B cell (primary cell): Measurements from ENCODE around the gene EBF3. TPM values are rescaled to one million over a fixed set of nuclear protein-coding genes. Genes with fewer than 3 reads are reported as not detected.

Source experiments
- ATAC-seq: fragments of 200-7000 bp; cut with Tn5 transposase; one replicate; pipeline ENCODE4 v1.10.0; 2021; ENCODE audit warnings: low read depth, mild to moderate bottlenecking, moderate number of reproducible peaks, moderate library complexity
- CTCF ChIA-PET: fragments of 350-600 bp; sonication (Branson Sonifier 250); formaldehyde crosslinking; loops from one replicate; lab custom pipeline; 2021; ENCODE audit warnings: antibody characterized with exemption, inconsistent platforms; lab: Charles Lee
- POLR2A ChIA-PET: fragments of 350-600 bp; sonication (Branson Sonifier 250); formaldehyde crosslinking; loops from one replicate; lab custom pipeline; 2021; ENCODE audit warnings: antibody characterized with exemption; lab: Charles Lee
- DNase-seq: peaks from one replicate; pipeline ENCODE4 v3.0.0; 2013
- H2AFZ ChIP-seq: 2 replicates; pipeline ENCODE4 v1.6.1; 2012; ENCODE audit warnings: mild to moderate bottlenecking, low read depth, low read length; ENCODE audit not compliant: insufficient read depth, poor library complexity, severe bottlenecking
- H3K27ac ChIP-seq, 2 donors: 1 replicate in 1 of 2; 2 replicates in 1 of 2; pipeline ENCODE4 v1.5.1; 2012 to 2013; ENCODE audit warnings: low read length in 2 of 2, mild to moderate bottlenecking in 2 of 2, moderate library complexity in 1 of 2
- H3K27me3 ChIP-seq, 4 experiments: fragments of 200-600 bp in 1 of 4; sonication (generic) in 1 of 4; replicated peaks in 1 of 4; 1 replicate in 2 of 4; 2 replicates in 2 of 4; pipeline versions ENCODE4 v1.6.1 to v1.7.0; 2013 to 2016; ENCODE audit warnings: low read length in 3 of 4, mild to moderate bottlenecking in 2 of 4, mixed read lengths in 1 of 4, moderate library complexity in 1 of 4; ENCODE audit not compliant: insufficient read depth in 4 of 4, control insufficient read depth in 3 of 4; ENCODE audit errors: control extremely low read depth in 1 of 4
- H3K36me3 ChIP-seq, 2 experiments: replicated peaks in 1 of 2; 1 replicate in 1 of 2; 2 replicates in 1 of 2; pipeline versions ENCODE4 v1.6.1 to v1.7.1; 2013; ENCODE audit warnings: low read length in 1 of 2; ENCODE audit not compliant: insufficient read depth in 2 of 2, control insufficient read depth in 1 of 2; ENCODE audit errors: control extremely low read depth in 1 of 2, extremely low read depth in 1 of 2
- H3K4me1 ChIP-seq, 2 donors: fragments of 200-600 bp in 1 of 2; sonication (generic) in 1 of 2; 1 replicate in 1 of 2; 2 replicates in 1 of 2; pipeline versions ENCODE4 v1.5.1 to v1.6.1; 2013 to 2017; ENCODE audit warnings: low read length in 2 of 2; ENCODE audit not compliant: control insufficient read depth in 2 of 2, insufficient read depth in 2 of 2
- H3K4me2 ChIP-seq: replicated peaks from 2 replicates; pipeline ENCODE3; 2012; ENCODE audit warnings: mild to moderate bottlenecking, low read depth, low read length; ENCODE audit not compliant: poor library complexity, severe bottlenecking
- H3K4me3 ChIP-seq, 5 experiments: fragments of 200-600 bp in 1 of 5; sonication (generic) in 1 of 5; 1 replicate in 3 of 5; 2 replicates in 2 of 5; pipeline versions ENCODE4 v1.5.1 to v1.7.0; 2011 to 2016; ENCODE audit warnings: low read length in 4 of 5, mild to moderate bottlenecking in 4 of 5, low read depth in 2 of 5, control low read depth in 1 of 5, moderate library complexity in 1 of 5; ENCODE audit not compliant: insufficient read depth in 1 of 5; ENCODE audit errors: control extremely low read depth in 1 of 5, extremely low read depth in 1 of 5
- H3K79me2 ChIP-seq: fragments of 200-600 bp; sonication (generic); one replicate; pipeline ENCODE4 v1.6.0; 2016; ENCODE audit warnings: low read length; ENCODE audit not compliant: control insufficient read depth, insufficient read depth
- H3K9ac ChIP-seq: fragments of 200-600 bp; sonication (generic); 2 replicates; pipeline ENCODE4 v1.6.1; 2017; ENCODE audit warnings: mild to moderate bottlenecking, low read length, moderate library complexity
- H3K9me3 ChIP-seq, 3 donors: one replicate each; pipeline versions ENCODE4 v1.6.1 to v1.7.1; 2013; ENCODE audit warnings: low read length in 2 of 3; ENCODE audit not compliant: control insufficient read depth in 2 of 3, insufficient read depth in 1 of 3; ENCODE audit errors: control extremely low read depth in 1 of 3
- H4K20me1 ChIP-seq: 2 replicates; pipeline ENCODE4 v1.6.0; 2012; ENCODE audit warnings: mild to moderate bottlenecking, low read length; ENCODE audit not compliant: insufficient read depth, control insufficient read depth, poor library complexity, severe bottlenecking
- H3K27ac Mint-ChIP-seq: one replicate; pipeline ENCODE4 v1.8.0; 2021; ENCODE audit warnings: mixed read lengths
- H3K27me3 Mint-ChIP-seq: one replicate; pipeline ENCODE4 v1.8.0; 2021; ENCODE audit warnings: mixed read lengths
- H3K4me1 Mint-ChIP-seq: one replicate; pipeline ENCODE4 v1.8.0; 2021; ENCODE audit warnings: mixed read lengths
- H3K4me3 Mint-ChIP-seq: one replicate; pipeline ENCODE4 v1.8.0; 2021; ENCODE audit warnings: mixed read lengths
- H3K9me3 Mint-ChIP-seq: one replicate; pipeline ENCODE4 v1.8.0; 2022; ENCODE audit warnings: mixed read lengths; ENCODE audit not compliant: insufficient read depth
- CTCF ChIP-seq: fragments of 200-600 bp; IDR thresholded peaks from one replicate; pipeline ENCODE4 v1.8.0; 2022; ENCODE audit warnings: antibody characterized with exemption, mild to moderate bottlenecking
- EZH2 ChIP-seq: IDR thresholded peaks from 2 replicates; pipeline ENCODE4 v1.6.1; 2012; ENCODE audit warnings: borderline replicate concordance, low read depth, mild to moderate bottlenecking, moderate library complexity, low read length; ENCODE audit not compliant: insufficient read depth, poor library complexity, severe bottlenecking
- WGBS: methylation state at CpG from one replicate; pipeline ENCODE4 v1.1.5; 2013; ENCODE audit warnings: missing lambda C conversion rate; ENCODE audit not compliant: insufficient coverage; 5-methylcytosine and 5-hydroxymethylcytosine counted together
- intact Hi-C: fragments of 100-400 bp; cut with micrococcal nuclease; formaldehyde crosslinking; loops from one replicate; pipeline ENCODE4 v1.10.0; 2022
- polyA plus RNA-seq: library from polyadenylated mRNA; depleted of rRNA; stranded (reverse); fragments of >200 nt; gene quantifications from 2 replicates; pipeline ENCODE4 v1.2.3, GENCODE V29; 2012
- total RNA-seq, 2 donors: library from RNA; stranded (reverse); fragments of 120-200 nt in 1 of 2; gene quantifications; 1 replicate in 1 of 2; 2 replicates in 1 of 2; pipeline versions ENCODE4 v1.2.3 to v1.2.4, GENCODE V29; 2013 to 2022

EBF3 gene
- total and polyA plus RNA-seq, 2 donors (not counting 1 experiment from before 2014, with no cell fraction given), result not detected

DNA sequence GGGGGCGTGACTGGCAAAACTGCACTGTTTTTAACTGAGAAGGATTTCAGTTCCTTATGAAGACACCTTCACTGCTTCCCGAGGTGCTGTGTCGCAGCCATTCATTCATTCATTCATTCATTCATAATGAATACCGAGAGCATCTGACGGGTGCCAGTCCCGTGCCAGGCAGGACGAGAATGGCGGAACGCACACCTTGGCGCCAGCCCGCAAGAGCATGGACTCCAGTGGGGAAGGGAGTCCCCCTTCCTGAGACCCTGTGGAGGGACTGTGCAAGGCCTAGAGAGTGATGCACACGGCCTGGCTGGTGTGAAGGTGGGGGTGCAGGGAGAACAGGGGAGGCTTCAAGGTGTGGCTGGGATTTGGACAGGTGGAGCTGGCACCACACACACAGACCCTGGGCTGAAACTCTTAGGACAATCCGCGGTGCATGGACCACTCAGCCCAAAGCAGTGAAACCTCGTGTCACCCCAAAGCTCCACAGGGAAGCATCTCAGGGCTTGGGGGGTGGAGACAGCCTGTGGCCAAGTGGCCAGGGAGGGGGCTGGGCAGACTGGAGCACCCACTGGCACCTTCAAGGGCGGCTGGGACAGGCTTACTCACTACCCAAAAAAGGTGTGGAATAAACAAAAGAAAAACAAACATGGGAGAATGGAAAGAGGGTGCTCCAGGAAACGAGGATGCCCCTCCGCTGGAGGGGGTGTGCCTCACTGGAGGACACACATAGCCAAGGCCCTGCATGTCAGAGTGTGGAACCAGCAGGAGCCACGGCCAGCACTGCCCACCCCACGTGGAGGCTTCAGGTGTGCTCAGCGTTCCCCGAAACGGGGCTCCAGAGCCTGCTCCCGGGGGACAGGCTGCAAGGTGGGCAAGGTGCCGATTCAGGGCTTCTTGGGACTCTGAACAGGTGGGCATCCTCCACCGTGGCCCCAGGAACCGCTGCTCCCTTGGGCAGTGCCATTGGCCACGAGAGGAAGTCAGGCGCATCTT, 37.7 kb downstream of the EBF3 start:
- TF ChIP-seq EZH2 (no peak), CTCF (no peak)
- Mint-ChIP-seq H3K4me3 (no peak overlapping the region), H3K9me3 (no peaks in the 10 kb centered on the region), H3K4me1 (no peaks in the 10 kb centered on the region), H3K27me3 (no peaks in the 10 kb centered on the region), H3K27ac (no peak overlapping the region)
- Histone ChIP-seq H2AFZ (no peak overlapping the region), H3K27ac (no peak overlapping the region), H3K4me2 (no peak overlapping the region), H3K27me3 (no peaks in the 10 kb centered on the region), H3K9me3 (peaks cover 0 to 3% (median 0%) of the 10 kb centered on the region in 3 donors), H3K4me1 (no peaks in the 10 kb centered on the region), H3K36me3 (no peaks in the 10 kb centered on the region), H3K9ac (no peak overlapping the region), H4K20me1 (no peaks in the 10 kb centered on the region), H3K4me3 (no peak overlapping the region), H3K79me2 (no peaks in the 10 kb centered on the region)
- 77% methylated on average over 24 of the region's 29 CpGs for WGBS
- ATAC-seq (no peak), DNase-seq (no peak)
- CTCF ChIA-PET, result no interaction called here
- intact Hi-C loops, result no loop called here
- POLR2A ChIA-PET, result no interaction called here
